ENCODE results near the gene LARP1. TPM values are rescaled to one million over a fixed set of nuclear protein-coding genes. Genes with fewer than 3 reads are reported as not detected.

Gene LARP1
- total and polyA plus RNA-seq, 2 experiments from 2014 or later: 133 to 302 TPM

- TF ChIP-seq ZNF462 (CRISPR knock-in tag; IDR thresholded peaks at IDR 0.05): no peak
Observed at GRCh38 chr5:154840435-154841272, 85.5 kb downstream of the LARP1 start (continued).

GRCh38 chr5:154841273-154841661, 86.1 kb downstream of the LARP1 start:
- Histone ChIP-seq H2AFZ (no peak overlapping the region), H3K4me1 (ENCODE audit: insufficient read depth) (no peaks in the 10 kb centered on the region), H3K27ac (ENCODE audit: low read depth) (no peak overlapping the region), H3K36me3 (ENCODE audit: insufficient read depth) (no peaks in the 10 kb centered on the region), H3K4me3 (no peak overlapping the region), H4K20me1 (replicated peaks; ENCODE audit: insufficient read depth) (no peaks in the 10 kb centered on the region), H3K79me2 (replicated peaks; ENCODE audit: insufficient read depth) (no peaks in the 10 kb centered on the region), H3K4me2 (no peak overlapping the region), H3K27me3 (ENCODE audit: insufficient read depth) (no peaks in the 10 kb centered on the region), H3K9me2 (ENCODE audit: insufficient read depth) (no peaks in the 10 kb centered on the region), H3F3A (replicated peaks; ENCODE audit: low read depth) (no peaks in the 10 kb centered on the region)
- ATAC-seq (no peak), DNase-seq (ENCODE audit: low spot score) (no peak)
- H3K9me3 Mint-ChIP-seq: no peaks in the 10 kb centered on the region
- peaks cover 2% of the 10 kb centered on the region for H3K27me3 Mint-ChIP-seq (ENCODE audit: insufficient read depth, low read depth, poor library complexity)
- no peaks in the 10 kb centered on the region for H3K36me3 Mint-ChIP-seq (ENCODE audit: low read depth)
- TF ChIP-seq STAT1 (IDR thresholded peaks at IDR 0.05; ENCODE audit: unreplicated experiment): no peak
- TF ChIP-seq ZNF462 (CRISPR knock-in tag; IDR thresholded peaks at IDR 0.05): no peak
- TF ChIP-seq EZH2phosphoT487 (IDR thresholded peaks at IDR 0.05; ENCODE audit: unreplicated experiment): no peak
- H3K4me3 Mint-ChIP-seq: no peak overlapping the region
- no peaks in the 10 kb centered on the region for H3K4me1 Mint-ChIP-seq
- no peak overlapping the region for H3K27ac Mint-ChIP-seq

Measured in GM23338 (cell line).